EH (cell line): ENCODE measurements around the gene AKAP8L.

Source experiments
- DNase-seq: peaks from one replicate; pipeline ENCODE4 v3.0.0-alpha.2; 2015; ENCODE audit warnings: low read depth

The AKAP8L gene

GRCh38 chr19:15432629-15433518 lies 14.1 kb upstream of the AKAP8L start:
- DNase-seq, result peak; percentile 89

- DNase-seq, result no peak
Measured at GRCh38 chr19:15432018-15432494, 13.3 kb upstream of the AKAP8L start.

- DNase-seq, result no peak
Measured at GRCh38 chr19:15431396-15432017, 12.7 kb upstream of the AKAP8L start.

GRCh38 chr19:15430526-15431120 lies 11.8 kb upstream of the AKAP8L start:
- no peak for DNase-seq

GRCh38 chr19:15429825-15430467 lies 11.2 kb upstream of the AKAP8L start:
- no peak for DNase-seq

GRCh38 chr19:15428956-15429824 lies 10.4 kb upstream of the AKAP8L start:
- no peak for DNase-seq

- no peak for DNase-seq
Measured at GRCh38 chr19:15427991-15428471, 9.2 kb upstream of the AKAP8L start.

- DNase-seq, result no peak
Measured at GRCh38 chr19:15427350-15427700, 8.5 kb upstream of the AKAP8L start.

- no peak for DNase-seq
Measured at GRCh38 chr19:15426485-15427349, 7.9 kb upstream of the AKAP8L start.

GRCh38 chr19:15425321-15425950 lies 6.6 kb upstream of the AKAP8L start:
- DNase-seq, result no peak

- DNase-seq, result no peak
Measured at GRCh38 chr19:15424692-15425272, 6.0 kb upstream of the AKAP8L start.

- no peak for DNase-seq
Measured at GRCh38 chr19:15424121-15424520, 5.3 kb upstream of the AKAP8L start.

- no peak for DNase-seq
Measured at GRCh38 chr19:15423130-15423529, 4.3 kb upstream of the AKAP8L start.

GRCh38 chr19:15422296-15423075 lies 3.7 kb upstream of the AKAP8L start:
- DNase-seq, result no peak

- no peak for DNase-seq
Measured at GRCh38 chr19:15421721-15422260, 3.0 kb upstream of the AKAP8L start.

GRCh38 chr19:15421136-15421695 lies 2.4 kb upstream of the AKAP8L start:
- no peak for DNase-seq

- peak; percentile 25 for DNase-seq
Measured at GRCh38 chr19:15419413-15420025, 731 bp upstream of the AKAP8L start.

GRCh38 chr19:15418231-15418578 lies 583 bp downstream of the AKAP8L start:
- peak; percentile 51 for DNase-seq
